Measurements from ENCODE around the gene CPE.

Gene CPE

GRCh38 chr4:165464376-165464775, 85.6 kb downstream of the CPE start:
- Histone ChIP-seq H3K4me3 (ENCODE audit: low read depth in 1 of 2, low read length in 2 of 2) (no peak overlapping the region), H3K4me1 (ENCODE audit: control insufficient read depth in 1 of 2, insufficient read depth in 2 of 2, low read length in 2 of 2) (no peaks in the 10 kb centered on the region), H3K27ac (ENCODE audit: low read length) (no peak overlapping the region), H3K36me3 (ENCODE audit: control insufficient read depth in 1 of 2, insufficient read depth in 2 of 2, low read length in 2 of 2) (no peaks in the 10 kb centered on the region), H3K27me3 (ENCODE audit: low read depth, low read length) (no peaks in the 10 kb centered on the region), H3K9me3 (ENCODE audit: control insufficient read depth in 1 of 2, low read length in 2 of 2) (no peaks in the 10 kb centered on the region)

DNA sequence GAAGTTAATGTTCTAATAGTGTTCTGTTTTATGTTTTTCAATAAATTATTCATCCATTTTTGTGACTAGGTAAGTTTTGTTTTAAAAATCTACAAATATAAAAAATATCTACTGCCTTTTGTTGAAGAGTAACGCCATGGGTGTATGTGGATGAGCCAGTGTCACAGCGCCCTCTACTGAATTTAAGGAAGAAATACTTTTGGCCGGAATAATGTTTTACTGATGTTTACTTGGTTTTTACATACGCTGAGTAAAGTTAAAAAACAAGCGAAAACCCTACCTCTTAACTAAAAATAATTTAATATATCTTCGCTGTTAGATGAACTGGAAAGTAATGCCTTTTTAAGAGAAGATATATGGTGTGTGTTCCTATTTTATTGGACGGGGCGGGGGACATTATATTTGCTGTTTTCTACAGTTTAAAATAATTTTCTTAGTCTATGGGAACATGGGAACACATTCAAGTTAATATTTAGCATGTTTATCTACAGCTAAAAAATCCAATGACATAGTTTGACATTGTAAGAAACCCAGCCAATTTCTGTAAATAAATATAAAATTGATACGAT, 86.1 kb downstream of the CPE start:
- H3K4me3 ChIP-seq (ENCODE audit: low read depth in 1 of 2, low read length in 2 of 2), result no peak overlapping the region
- H3K9me3 ChIP-seq (ENCODE audit: control insufficient read depth in 1 of 2, low read length in 2 of 2), result no peaks in the 10 kb centered on the region
- H3K4me1 ChIP-seq (ENCODE audit: control insufficient read depth in 1 of 2, insufficient read depth in 2 of 2, low read length in 2 of 2), result no peaks in the 10 kb centered on the region
- no peak overlapping the region for H3K27ac ChIP-seq (ENCODE audit: low read length)
- H3K27me3 ChIP-seq (ENCODE audit: low read depth, low read length), result no peaks in the 10 kb centered on the region
- H3K36me3 ChIP-seq (ENCODE audit: control insufficient read depth in 1 of 2, insufficient read depth in 2 of 2, low read length in 2 of 2), result no peaks in the 10 kb centered on the region

DNA sequence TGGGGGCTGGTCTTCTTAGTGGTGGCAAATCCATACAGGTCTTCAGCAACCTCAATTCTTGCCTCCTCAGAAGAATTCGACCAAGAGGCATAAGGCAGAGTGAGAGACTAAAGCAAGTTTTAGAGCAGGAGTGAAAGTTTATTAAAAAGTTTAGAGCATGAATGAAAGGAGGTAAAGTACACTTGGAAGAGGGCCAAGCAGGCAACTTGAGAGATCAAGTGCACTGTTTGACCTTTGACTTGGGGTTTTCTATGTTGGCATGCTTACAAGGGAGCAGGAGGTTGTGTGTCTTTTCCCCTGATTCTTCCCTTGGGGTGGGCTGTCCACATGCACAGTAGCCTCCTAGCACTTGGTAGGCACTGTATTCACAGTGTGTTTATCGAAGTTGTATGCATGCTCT, 91.2 kb downstream of the CPE start:
- Histone ChIP-seq H3K27me3 (ENCODE audit: low read depth, low read length) (no peaks in the 10 kb centered on the region), H3K27ac (ENCODE audit: low read length) (no peak overlapping the region), H3K4me1 (ENCODE audit: control insufficient read depth in 1 of 2, insufficient read depth in 2 of 2, low read length in 2 of 2) (no peaks in the 10 kb centered on the region), H3K36me3 (ENCODE audit: control insufficient read depth in 1 of 2, insufficient read depth in 2 of 2, low read length in 2 of 2) (no peaks in the 10 kb centered on the region), H3K9me3 (ENCODE audit: control insufficient read depth in 1 of 2, low read length in 2 of 2) (peaks cover 0 to 8% of the 10 kb centered on the region in 2 donors), H3K4me3 (ENCODE audit: low read depth in 1 of 2, low read length in 2 of 2) (no peak overlapping the region)

DNA sequence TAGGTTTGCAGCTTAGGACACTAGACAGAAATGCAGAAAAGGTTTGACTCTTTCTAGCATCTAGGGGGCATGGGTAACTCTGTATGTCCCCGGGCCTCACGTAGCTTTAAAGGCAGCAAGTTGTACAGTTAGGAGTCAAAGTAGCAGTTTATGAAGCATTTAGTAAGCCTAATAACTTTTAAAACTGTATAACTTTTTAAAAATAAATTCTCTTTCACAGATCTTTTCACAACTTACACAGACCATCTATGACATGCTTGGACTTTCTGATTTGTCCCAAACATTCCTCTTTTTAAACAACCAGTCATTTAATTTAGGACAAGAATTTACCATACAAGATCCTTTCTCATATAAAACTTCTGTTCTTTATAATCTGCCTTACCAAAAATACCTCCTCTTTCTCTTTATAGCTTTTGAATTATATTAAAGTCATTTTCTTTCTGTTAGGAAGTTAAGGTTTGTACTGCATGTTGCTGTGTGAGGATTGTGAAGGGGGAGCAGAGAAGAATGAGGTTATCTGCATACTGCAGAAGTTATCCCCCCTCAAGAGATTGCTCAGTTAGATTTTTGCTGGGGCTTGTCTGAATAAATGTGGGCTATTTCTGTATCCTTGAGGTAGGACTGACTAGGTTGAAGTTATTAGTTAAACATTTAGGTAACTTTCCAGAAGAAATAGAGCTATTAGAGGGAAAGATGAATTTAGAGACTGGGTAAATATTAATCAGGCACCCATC, 94.3 kb downstream of the CPE start:
- Histone ChIP-seq H3K4me1 (ENCODE audit: control insufficient read depth in 1 of 2, insufficient read depth in 2 of 2, low read length in 2 of 2) (no peaks in the 10 kb centered on the region), H3K4me3 (ENCODE audit: low read depth in 1 of 2, low read length in 2 of 2) (no peak overlapping the region), H3K27me3 (ENCODE audit: low read depth, low read length) (no peaks in the 10 kb centered on the region), H3K9me3 (ENCODE audit: control insufficient read depth in 1 of 2, low read length in 2 of 2) (peaks cover 0 to 8% of the 10 kb centered on the region in 2 donors), H3K36me3 (ENCODE audit: control insufficient read depth in 1 of 2, insufficient read depth in 2 of 2, low read length in 2 of 2) (no peaks in the 10 kb centered on the region), H3K27ac (ENCODE audit: low read length) (no peak overlapping the region)

GRCh38 chr4:165474784-165475705, 96.2 kb downstream of the CPE start:
- Histone ChIP-seq H3K4me3 (ENCODE audit: low read depth in 1 of 2, low read length in 2 of 2) (no peak overlapping the region), H3K9me3 (ENCODE audit: control insufficient read depth in 1 of 2, low read length in 2 of 2) (peaks cover 0 to 8% of the 10 kb centered on the region in 2 donors), H3K27ac (ENCODE audit: low read length) (no peak overlapping the region)

GRCh38 chr4:165475706-165476070, 96.9 kb downstream of the CPE start:
- H3K4me1 ChIP-seq (ENCODE audit: control insufficient read depth in 1 of 2, insufficient read depth in 2 of 2, low read length in 2 of 2), result no peaks in the 10 kb centered on the region
- no peak overlapping the region for H3K27ac ChIP-seq (ENCODE audit: low read length)
- H3K9me3 ChIP-seq (ENCODE audit: control insufficient read depth in 1 of 2, low read length in 2 of 2), result peaks cover 0 to 8% of the 10 kb centered on the region in 2 donors
- no peaks in the 10 kb centered on the region for H3K27me3 ChIP-seq (ENCODE audit: low read depth, low read length)
- no peak overlapping the region for H3K4me3 ChIP-seq (ENCODE audit: low read depth in 1 of 2, low read length in 2 of 2)
- no peaks in the 10 kb centered on the region for H3K36me3 ChIP-seq (ENCODE audit: control insufficient read depth in 1 of 2, insufficient read depth in 2 of 2, low read length in 2 of 2)

More at GRCh38 chr4:165474784-165475705, 96.2 kb downstream of the CPE start:
- Histone ChIP-seq H3K36me3 (ENCODE audit: control insufficient read depth in 1 of 2, insufficient read depth in 2 of 2, low read length in 2 of 2) (no peaks in the 10 kb centered on the region), H3K27me3 (ENCODE audit: low read depth, low read length) (no peaks in the 10 kb centered on the region), H3K4me1 (ENCODE audit: control insufficient read depth in 1 of 2, insufficient read depth in 2 of 2, low read length in 2 of 2) (no peaks in the 10 kb centered on the region)

DNA sequence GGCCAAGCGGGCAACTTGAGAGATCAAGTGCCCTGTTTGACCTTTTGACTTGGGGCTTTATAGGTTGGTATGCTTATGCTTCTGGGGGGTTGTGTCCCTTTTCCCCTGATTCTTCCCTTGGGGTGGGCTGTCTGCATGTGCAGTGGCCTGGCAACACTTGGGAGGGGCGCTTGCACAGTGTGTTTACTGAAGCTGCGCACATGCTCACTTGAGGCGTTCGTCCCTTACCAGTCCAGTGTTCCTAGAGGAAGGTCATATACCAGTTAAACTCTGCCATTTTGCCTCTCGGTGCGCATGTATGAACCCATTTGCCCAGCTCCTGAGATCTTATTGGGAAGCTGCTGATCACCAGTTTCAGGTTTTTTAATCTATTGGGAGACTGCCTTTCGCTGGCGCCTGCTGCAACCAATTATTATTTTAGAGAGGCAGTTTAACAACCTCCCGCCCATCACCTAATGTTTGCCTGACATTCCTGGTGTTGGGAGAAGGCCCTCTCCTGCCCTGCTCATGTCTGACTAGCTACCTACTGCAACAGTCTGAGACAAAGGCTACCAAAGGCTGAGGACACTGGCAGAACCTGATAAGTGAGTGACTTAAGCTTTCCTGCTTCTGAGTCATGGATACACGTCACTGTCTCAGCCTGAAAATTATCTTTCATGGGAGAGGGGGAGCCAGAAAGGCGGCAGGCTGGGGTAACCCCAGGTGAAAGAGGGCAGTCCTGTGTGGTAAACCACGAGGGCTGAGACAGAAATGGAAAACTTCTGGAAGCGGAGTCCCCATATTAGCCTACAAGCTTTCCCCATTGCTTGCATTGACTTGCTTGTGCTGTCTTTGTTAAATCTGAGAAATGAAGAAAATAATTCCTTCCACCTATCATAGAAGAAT, 97.6 kb downstream of the CPE start:
- H3K27me3 ChIP-seq (ENCODE audit: low read depth, low read length), result no peaks in the 10 kb centered on the region
- H3K4me1 ChIP-seq (ENCODE audit: control insufficient read depth in 1 of 2, insufficient read depth in 2 of 2, low read length in 2 of 2), result no peaks in the 10 kb centered on the region
- H3K9me3 ChIP-seq (ENCODE audit: control insufficient read depth in 1 of 2, low read length in 2 of 2), result peaks cover 0 to 8% of the 10 kb centered on the region in 2 donors
- no peaks in the 10 kb centered on the region for H3K36me3 ChIP-seq (ENCODE audit: control insufficient read depth in 1 of 2, insufficient read depth in 2 of 2, low read length in 2 of 2)
- H3K27ac ChIP-seq (ENCODE audit: low read length), result no peak overlapping the region
- no peak overlapping the region for H3K4me3 ChIP-seq (ENCODE audit: low read depth in 1 of 2, low read length in 2 of 2)

GRCh38 chr4:165477799-165478198, 99.0 kb downstream of the CPE start:
- H3K9me3 ChIP-seq (ENCODE audit: control insufficient read depth in 1 of 2, low read length in 2 of 2), result peaks cover 0 to 4% of the 10 kb centered on the region in 2 donors
- H3K27ac ChIP-seq (ENCODE audit: low read length), result no peak overlapping the region
- no peak overlapping the region for H3K4me3 ChIP-seq (ENCODE audit: low read depth in 1 of 2, low read length in 2 of 2)
- H3K36me3 ChIP-seq (ENCODE audit: control insufficient read depth in 1 of 2, insufficient read depth in 2 of 2, low read length in 2 of 2), result no peaks in the 10 kb centered on the region
- no peaks in the 10 kb centered on the region for H3K27me3 ChIP-seq (ENCODE audit: low read depth, low read length)
- no peaks in the 10 kb centered on the region for H3K4me1 ChIP-seq (ENCODE audit: control insufficient read depth in 1 of 2, insufficient read depth in 2 of 2, low read length in 2 of 2)

DNA sequence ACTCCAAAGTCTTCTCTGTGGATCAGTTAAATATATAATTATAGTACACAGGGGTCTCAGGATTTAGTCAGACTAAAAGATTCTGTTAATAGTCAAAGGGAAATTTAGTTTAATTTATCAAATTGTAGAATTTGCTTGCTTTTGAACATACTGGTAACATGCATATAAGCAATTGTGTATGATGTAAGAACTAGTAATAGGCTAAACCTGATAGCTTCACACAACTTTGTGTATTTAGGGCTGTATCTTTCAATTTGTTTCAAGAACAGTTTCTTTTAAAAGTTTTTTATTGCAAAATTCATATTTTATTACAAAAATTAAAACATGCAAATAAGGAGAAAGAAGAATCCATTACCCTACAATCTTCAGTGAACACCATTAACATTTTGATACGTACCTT, 99.5 kb downstream of the CPE start:
- H3K9me3 ChIP-seq (ENCODE audit: control insufficient read depth in 1 of 2, low read length in 2 of 2), result peaks cover 0 to 2% of the 10 kb centered on the region in 2 donors
- no peaks in the 10 kb centered on the region for H3K36me3 ChIP-seq (ENCODE audit: control insufficient read depth in 1 of 2, insufficient read depth in 2 of 2, low read length in 2 of 2)
- H3K27me3 ChIP-seq (ENCODE audit: low read depth, low read length), result no peaks in the 10 kb centered on the region
- no peak overlapping the region for H3K4me3 ChIP-seq (ENCODE audit: low read depth in 1 of 2, low read length in 2 of 2)
- no peak overlapping the region for H3K27ac ChIP-seq (ENCODE audit: low read length)
- no peaks in the 10 kb centered on the region for H3K4me1 ChIP-seq (ENCODE audit: control insufficient read depth in 1 of 2, insufficient read depth in 2 of 2, low read length in 2 of 2)

DNA sequence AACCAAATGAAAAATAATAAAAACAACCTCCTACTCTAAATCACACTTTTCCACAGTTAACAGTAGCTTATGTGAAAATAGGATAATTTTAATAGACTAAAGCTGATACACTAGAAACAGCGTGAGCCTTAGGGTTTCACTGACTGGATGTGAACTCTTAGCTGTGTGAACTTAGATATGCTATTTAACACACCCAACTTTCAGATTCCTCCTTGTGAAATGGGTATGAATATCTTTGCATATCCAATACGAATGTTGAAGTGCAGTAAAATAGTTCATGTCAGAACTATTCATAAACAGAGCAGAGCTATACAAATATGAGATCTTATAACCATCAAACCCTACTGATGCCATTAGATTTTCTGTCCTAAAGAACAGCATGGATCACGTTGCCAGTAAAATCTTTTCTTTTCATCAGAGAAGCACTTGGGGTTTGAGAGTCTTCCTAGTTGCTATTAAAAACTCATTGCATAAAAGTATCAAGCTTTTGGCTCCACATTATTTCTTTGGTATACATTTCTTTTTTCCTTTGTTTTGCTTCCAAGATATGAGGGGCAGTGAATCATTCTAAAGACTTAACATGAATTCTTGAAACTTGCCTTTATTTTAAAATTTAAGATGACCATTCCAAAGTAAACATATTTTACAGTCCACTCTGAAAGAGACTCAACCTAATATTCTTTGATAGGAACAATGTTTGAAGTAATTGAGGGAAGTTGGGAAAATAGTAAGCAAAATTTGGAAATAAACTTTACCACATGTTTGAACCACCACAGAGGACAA, 102.4 kb downstream of the CPE start:
- no peak overlapping the region for H3K27ac ChIP-seq (ENCODE audit: low read length)

More for the DNA sequence above, 102.4 kb downstream of the CPE start:
- Histone ChIP-seq H3K27me3 (ENCODE audit: low read depth, low read length) (no peaks in the 10 kb centered on the region), H3K36me3 (ENCODE audit: control insufficient read depth in 1 of 2, insufficient read depth in 2 of 2, low read length in 2 of 2) (no peaks in the 10 kb centered on the region), H3K4me3 (ENCODE audit: low read depth in 1 of 2, low read length in 2 of 2) (no peak overlapping the region), H3K4me1 (ENCODE audit: control insufficient read depth in 1 of 2, insufficient read depth in 2 of 2, low read length in 2 of 2) (no peaks in the 10 kb centered on the region), H3K9me3 (ENCODE audit: control insufficient read depth in 1 of 2, low read length in 2 of 2) (no peaks in the 10 kb centered on the region)
